Measurements from ENCODE around the gene CATSPERD. TPM values are rescaled to one million over a fixed set of nuclear protein-coding genes. Genes with fewer than 3 reads are reported as not detected.

CATSPERD gene
- total and polyA plus RNA-seq, 9 of the 15 experiments (the other 6 are each of a cell fraction or from before 2014, with no cell fraction given): not detected

DNA sequence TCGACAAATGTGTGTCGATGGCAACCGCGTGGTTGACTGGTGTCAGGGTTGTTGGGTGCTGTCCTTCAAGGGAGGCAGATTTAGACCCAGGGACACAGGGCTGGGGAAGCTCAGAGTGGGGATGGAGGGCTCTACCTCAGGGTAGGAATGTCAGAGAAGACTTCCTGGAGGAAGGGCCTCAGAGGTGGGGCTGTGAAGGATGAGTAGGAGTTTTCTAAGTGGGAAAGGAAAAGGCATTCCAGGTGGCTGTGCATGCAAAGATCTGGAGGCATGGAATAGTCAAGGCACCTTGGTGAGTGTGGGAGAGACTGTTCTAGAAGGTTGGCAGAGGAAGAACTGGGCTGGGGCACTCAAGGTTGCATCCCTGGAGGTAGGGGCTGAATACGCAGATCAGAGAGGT lies 86.5 kb downstream of the CATSPERD start (continued):
- no peak for TF ChIP-seq REST (IDR thresholded peaks at IDR 0.05; ENCODE audit: borderline replicate concordance)
- no peak for TF ChIP-seq REST (CRISPR knock-in tag; IDR thresholded peaks at IDR 0.05; ENCODE audit: low read depth)
- no peak for TF ChIP-seq DLX4 (CRISPR knock-in tag; IDR thresholded peaks at IDR 0.05)
- TF ChIP-seq HCFC1 (IDR thresholded peaks at IDR 0.05; ENCODE audit: low read depth, low read length): no peak
- TF ChIP-seq CCNT2 (IDR thresholded peaks at IDR 0.05; ENCODE audit: borderline replicate concordance, extremely low read depth, insufficient read length, low read depth, low read length): no peak
- no peak for TF ChIP-seq RAD51 (IDR thresholded peaks at IDR 0.05; ENCODE audit: borderline replicate concordance, low read depth)
- TF ChIP-seq SMARCA5 (IDR thresholded peaks at IDR 0.05): no peak

All from K562 (cell line).